GM21528 (cell line): ENCODE results near the gene CHMP6.

Experiments
- ATAC-seq: cut with Tn5 transposase; IDR thresholded peaks from one replicate; pipeline ENCODE4 v1.9.1; 2021; ENCODE audit warnings: mild to moderate bottlenecking, moderate library complexity; ENCODE audit not compliant: unreplicated experiment, low FRiP score

CHMP6 gene

GRCh38 chr17:81039854-81040758, 48.5 kb downstream of the CHMP6 start:
- no peak for ATAC-seq

GRCh38 chr17:81040791-81041337, 49.2 kb downstream of the CHMP6 start:
- ATAC-seq = no peak

- ATAC-seq = no peak
Observed at GRCh38 chr17:81042606-81043005, 51.0 kb downstream of the CHMP6 start.

DNA sequence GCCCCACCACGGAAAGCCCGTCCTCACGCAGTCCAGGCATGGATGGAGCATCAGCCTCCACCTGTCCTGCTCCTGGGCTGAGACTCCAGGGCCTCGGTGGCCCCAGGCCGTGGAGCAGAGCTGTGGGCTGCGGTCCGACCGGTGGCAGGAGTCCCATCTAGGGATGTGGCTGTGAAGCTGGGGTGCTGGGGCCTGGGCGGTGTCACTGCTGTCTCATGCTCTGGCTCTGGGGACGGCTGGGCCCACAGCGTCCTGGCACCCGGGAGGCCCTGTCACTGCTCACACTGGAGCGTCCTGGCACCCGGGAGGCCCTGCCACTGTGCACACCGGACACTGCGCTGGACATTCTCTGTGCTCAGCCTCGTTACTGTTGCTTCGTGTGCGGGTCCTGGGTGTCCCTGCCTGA, 51.7 kb downstream of the CHMP6 start:
- no peak for ATAC-seq

DNA sequence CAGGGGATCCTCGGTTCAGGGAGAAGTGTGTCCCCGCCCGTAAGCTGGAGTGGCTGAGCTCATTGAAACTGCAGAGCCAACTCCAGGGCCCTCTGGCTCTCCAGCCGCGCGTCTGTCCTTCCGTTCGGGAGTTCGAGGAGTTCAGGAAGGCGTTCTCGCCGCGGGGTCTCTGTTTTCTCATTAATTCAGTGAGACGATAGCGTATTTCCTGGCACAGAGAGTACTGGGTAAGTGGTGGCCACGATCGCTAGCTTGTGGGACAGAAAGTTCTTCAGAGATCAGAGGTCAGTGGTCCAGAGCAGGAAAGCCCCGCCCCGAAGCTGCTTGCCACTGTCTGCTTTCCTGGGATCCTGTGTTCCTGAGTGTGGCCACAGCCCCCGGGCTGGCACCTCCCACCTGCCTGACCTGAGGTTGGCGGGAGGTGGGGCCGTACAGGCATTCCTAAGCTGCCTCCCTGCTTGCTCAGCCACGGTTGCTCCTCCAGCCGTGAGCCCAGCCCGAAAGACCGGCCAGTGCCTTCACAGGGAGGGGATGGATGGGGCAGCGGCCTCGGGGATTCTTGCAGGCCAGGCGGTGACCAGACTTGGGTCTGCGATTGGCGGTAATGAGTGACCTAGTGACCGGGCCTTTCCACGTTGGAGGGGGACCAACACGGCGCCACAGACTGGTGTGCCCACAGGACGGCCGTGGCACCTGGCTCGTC, 52.2 kb downstream of the CHMP6 start:
- ATAC-seq = no peak

DNA sequence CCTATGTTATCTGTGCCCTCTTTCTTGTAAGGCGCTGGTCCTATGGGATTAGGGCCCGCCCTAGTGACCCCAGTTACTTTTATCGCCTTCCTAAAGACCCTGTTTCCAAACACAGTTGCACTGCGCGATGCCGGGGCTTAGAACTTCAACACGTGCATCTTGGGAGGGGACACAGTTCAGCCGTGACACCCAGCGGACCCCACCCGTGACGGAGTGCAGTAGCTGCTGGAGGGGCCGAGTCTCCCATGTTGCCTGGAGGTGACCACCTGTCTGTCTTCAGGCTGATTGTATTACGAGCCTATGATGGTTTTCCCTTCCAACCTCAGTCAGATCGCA, 52.8 kb downstream of the CHMP6 start:
- ATAC-seq = no peak

DNA sequence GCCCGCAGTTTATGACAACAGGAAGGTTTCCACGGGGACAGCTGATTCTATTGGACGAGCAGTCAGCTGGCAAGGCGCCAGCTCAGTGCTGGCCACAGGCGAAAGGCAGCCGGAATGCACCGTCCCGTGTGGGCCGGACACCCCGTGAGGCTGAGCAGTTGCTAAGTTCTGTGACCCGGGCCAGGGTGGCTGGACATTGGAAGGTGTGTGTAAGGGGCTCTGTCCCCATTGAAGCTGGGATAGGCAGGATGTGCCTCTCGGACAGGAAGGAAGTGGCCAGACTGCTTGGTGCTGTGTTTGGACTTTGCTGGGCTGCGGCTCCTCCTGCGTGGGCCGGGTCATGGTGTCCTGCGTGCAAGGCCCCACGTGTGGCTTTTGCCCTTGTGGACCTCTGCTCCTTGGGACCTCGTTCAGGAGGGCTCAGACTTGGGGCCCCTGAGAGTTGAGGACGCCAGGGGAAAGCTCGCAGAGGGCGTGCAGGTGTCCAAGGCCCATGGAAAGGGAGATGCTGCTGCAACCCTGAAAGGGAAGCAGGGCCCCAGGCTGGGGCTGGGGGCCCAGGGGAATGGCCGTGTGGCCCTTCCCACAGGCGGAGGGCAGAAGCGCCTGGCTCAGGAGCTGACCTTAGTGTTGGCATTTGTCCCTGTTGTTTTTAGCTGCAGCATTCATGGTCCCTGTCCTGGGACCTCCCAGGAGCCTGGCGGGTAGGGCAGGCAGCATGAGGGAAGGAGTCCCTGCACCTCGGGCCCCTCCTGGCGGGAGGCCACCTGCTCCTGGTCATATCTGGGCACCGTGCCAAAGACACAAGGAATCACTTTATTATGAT, 53.3 kb downstream of the CHMP6 start:
- ATAC-seq = no peak

- ATAC-seq = no peak
Observed at GRCh38 chr17:81045590-81046095, 54.0 kb downstream of the CHMP6 start.

GRCh38 chr17:81046132-81046769, 54.6 kb downstream of the CHMP6 start:
- no peak for ATAC-seq

GRCh38 chr17:81046770-81047359, 55.2 kb downstream of the CHMP6 start:
- ATAC-seq = no peak

GRCh38 chr17:81048827-81049371, 57.3 kb downstream of the CHMP6 start:
- ATAC-seq = no peak

DNA sequence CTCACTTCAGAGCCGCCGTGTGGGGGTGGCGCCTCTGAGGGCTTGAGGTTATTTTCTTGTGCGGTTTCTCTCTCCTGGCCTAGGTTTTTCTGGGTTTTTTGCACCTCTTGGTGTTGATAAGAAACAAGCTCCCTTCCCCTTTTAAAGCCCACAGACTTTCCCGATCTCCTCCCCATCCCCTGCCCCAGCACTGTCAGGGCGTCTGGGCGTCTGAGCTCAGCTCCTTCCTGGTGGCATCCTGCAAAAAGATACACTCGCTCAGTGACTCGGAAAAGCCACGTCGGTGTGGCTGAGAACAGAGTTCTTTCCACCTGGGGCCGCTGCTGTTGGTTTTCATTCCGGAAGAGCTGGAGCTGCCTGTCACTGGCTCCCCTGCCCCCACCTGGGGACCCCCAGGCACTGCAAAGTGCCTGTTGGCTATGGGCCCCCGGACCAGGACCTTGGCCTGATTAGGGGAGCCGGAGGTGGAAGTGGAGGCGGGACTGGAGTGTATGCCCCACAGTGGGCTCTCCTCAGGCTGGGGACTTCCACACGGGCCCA, 57.8 kb downstream of the CHMP6 start:
- ATAC-seq = no peak
